IPS-20b (cell line): Measurements from ENCODE around the gene BCL7A.

Source experiments
- H3K27ac ChIP-seq: one replicate; pipeline ENCODE4 v1.5.1; 2013; ENCODE audit warnings: low read length
- H3K27me3 ChIP-seq: 2 replicates; pipeline ENCODE4 v1.6.1; 2013; ENCODE audit warnings: mild to moderate bottlenecking, low read length, inconsistent platforms; ENCODE audit not compliant: insufficient read depth
- H3K36me3 ChIP-seq: 2 replicates; pipeline ENCODE4 v1.6.1; 2013; ENCODE audit warnings: low read depth, mild to moderate bottlenecking, inconsistent platforms, low read length, moderate library complexity; ENCODE audit not compliant: insufficient read depth
- H3K4me1 ChIP-seq: 2 replicates; pipeline ENCODE4 v1.6.1; 2013; ENCODE audit warnings: mild to moderate bottlenecking, control low read depth, inconsistent platforms, low read length, moderate library complexity; ENCODE audit not compliant: insufficient read depth
- H3K4me3 ChIP-seq: 2 replicates; pipeline ENCODE4 v1.5.1; 2013; ENCODE audit warnings: mild to moderate bottlenecking, low read length, inconsistent platforms
- H3K9ac ChIP-seq: 2 replicates; pipeline ENCODE4 v1.6.1; 2013; ENCODE audit warnings: low read depth, mild to moderate bottlenecking, inconsistent platforms, low read length, moderate library complexity
- H3K9me3 ChIP-seq: 2 replicates; pipeline ENCODE4 v1.6.1; 2013; ENCODE audit warnings: mild to moderate bottlenecking, low read depth, low read length, inconsistent platforms; ENCODE audit not compliant: insufficient read depth

BCL7A gene

DNA sequence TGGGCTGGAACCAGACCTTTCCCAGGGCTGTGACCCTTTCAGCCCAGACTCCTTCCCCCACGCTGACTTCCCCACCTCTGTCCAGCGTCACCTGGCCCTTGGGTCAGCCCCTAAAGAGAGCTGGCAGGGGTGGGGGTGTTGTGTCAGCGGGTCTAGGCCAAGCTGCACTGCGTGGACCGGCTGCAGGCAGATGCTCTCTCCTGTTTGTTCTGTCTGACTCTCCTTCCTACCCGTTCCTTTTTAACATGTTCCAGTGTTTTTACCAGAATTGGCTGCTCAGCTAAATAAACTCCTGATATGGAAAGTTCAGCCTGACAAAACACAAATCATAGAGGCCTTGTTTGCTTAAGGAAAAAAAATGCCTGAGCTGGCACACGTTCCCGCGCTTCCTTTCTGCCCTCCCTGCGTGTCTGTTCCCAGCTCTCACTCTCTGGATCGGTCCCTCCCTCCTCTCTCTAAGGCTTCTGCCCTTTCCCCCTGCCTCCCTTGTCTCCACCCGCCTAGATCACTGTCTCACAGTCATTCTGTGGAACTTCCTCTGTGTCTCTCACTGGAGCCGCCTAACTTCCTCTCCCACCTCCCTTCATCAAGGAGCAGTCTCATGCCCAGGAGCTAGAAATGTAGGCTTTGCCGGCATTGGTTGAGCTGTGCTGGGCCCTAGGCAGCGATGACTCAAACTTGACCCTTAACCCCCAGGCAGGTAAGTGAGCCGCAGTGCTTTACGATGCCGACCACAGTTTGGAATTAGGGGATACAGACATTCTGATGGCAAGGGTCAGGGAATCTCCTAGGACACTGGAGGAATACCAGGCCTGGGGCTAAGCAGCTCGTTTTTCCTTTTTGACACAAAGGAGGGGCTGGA lies 41.4 kb downstream of the BCL7A start:
- Histone ChIP-seq H3K36me3 (peaks cover 22% of the 10 kb centered on the region), H3K27ac (peak overlapping the region; percentile 17), H3K4me3 (no peak overlapping the region), H3K9me3 (no peaks in the 10 kb centered on the region), H3K9ac (peak overlapping the region; percentile 43; the same call in 1 of the 2 replicates), H3K4me1 (peaks cover 13% of the 10 kb centered on the region), H3K27me3 (no peaks in the 10 kb centered on the region)

DNA sequence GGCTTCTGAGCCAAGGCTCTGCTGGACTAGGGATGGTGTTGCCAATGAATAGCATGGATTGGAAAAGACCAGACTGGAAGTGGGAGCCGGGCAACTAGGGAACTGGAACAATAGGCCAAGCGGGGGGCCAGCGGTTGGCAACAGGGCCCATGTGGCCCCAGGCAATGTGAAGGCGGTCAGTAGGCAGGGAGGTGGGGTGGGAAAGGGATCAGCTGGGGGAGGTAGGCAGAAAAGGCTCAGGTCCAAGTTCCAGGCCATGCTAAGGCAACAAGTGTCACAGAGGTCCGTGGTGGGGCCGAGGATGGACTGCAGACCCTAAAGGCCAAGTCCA lies 42.0 kb downstream of the BCL7A start:
- Histone ChIP-seq H3K4me1 (peaks cover 13% of the 10 kb centered on the region), H3K4me3 (no peak overlapping the region), H3K27me3 (no peaks in the 10 kb centered on the region), H3K27ac (no peak overlapping the region), H3K9me3 (no peaks in the 10 kb centered on the region), H3K9ac (peak overlapping the region; percentile 43; the same call in 1 of the 2 replicates), H3K36me3 (peaks cover 22% of the 10 kb centered on the region)

DNA sequence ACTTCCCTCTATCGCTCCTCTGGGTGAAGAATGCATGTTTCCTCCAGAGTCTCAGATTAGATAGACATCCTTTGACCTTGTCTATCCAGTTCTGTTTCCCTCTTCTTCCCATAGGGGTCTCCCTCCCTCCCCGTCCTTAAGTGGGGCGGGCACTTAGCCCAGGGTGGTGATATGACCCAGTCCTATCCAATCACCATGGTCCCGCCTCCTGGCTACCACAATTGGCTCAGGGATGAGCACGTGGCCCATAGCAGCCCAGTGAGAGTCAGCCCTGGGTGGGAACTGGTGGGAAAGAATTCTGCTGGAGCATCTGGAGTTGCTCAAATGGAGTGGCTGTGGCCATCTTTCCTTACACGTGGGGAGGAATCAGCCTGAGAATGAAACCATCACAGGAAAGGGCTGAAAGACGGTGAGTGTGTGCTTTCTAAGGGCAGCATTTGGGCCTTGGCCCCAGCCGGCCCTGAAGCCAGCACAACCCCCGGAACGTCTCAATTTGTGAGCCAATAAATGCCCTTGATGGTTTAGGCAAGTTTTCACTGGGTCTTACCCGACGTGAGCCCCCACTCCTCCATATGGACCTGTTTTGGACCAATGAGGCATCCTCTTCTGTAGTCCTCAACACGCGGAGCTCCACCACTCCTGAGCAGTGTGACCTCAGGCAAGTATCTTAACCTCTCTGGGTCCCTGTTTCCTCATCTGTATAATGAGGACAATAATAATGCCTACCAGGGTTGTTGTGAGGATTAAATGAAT lies 42.5 kb downstream of the BCL7A start:
- H3K36me3 ChIP-seq = peaks cover 18% of the 10 kb centered on the region
- H3K27me3 ChIP-seq = no peaks in the 10 kb centered on the region
- peak overlapping the region; percentile 50 for H3K4me3 ChIP-seq
- peak overlapping the region; percentile 25; the same call in 1 of the 2 replicates for H3K9ac ChIP-seq
- no peaks in the 10 kb centered on the region for H3K9me3 ChIP-seq
- peaks cover 13% of the 10 kb centered on the region for H3K4me1 ChIP-seq
- no peak overlapping the region for H3K27ac ChIP-seq

DNA sequence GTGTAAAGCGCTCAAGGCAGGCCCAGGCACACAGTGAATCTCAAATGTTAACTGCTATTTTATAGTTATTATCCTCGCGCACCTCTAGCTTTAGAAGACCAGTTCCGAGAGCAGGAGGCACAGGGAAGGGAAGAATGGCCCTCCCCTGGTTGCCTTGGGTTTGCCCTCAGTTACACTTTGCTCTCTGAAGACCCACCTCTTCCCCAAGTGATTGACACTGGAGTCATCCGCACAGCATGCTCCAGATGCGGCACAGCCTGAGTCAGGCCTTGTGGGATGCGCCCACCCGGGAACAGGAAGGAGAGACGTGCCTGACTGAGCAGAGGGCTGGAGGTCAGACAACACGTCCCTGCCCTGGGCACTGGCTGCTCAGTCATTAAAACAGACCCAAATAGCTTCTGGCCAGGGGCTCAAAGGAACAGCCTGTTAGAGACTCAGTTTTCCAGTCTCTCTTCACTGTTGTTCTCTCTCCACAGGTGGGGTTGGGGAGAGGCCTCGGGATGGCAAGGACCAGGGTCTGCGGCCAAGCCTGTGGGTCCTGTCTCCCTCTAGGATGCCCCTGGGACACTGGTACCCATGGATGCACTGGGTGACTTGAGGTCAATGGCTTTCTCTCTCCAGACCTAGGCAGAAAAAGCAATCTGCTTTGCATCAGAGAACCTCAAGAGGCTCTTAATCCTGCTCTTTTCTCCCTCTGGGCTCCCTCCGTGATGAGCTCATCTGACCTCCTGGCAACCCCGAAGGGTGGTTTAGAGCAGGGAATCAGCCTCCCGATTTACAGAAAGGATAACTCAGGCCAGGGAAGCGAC lies 43.3 kb downstream of the BCL7A start:
- peak overlapping the region; percentile 50 for H3K4me3 ChIP-seq
- H3K4me1 ChIP-seq = peaks cover 13% of the 10 kb centered on the region
- no peaks in the 10 kb centered on the region for H3K27me3 ChIP-seq
- H3K9me3 ChIP-seq = no peaks in the 10 kb centered on the region
- H3K9ac ChIP-seq = peak overlapping the region; percentile 25; the same call in 1 of the 2 replicates
- no peak overlapping the region for H3K27ac ChIP-seq
- peaks cover 13% of the 10 kb centered on the region; the same call in 1 of the 2 replicates for H3K36me3 ChIP-seq

DNA sequence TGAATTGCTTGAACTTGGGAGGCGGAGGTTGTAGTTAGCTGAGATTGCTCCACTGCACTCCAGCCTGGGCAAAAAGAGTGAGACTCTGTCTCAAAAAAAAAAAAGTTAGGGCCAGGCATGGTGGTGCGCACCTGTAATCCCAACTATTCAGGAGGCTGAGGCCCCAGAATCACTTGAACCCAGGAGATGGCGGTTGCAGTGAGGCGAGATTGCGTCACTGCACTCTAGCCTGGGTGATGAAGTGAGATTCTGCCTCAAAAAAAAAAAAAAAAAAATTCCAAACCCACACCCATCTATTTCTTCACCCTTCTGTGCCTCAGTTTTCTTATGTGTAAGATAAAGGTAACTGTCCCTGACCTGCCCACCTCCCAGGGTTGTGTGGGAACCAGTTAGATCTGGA lies 45.9 kb downstream of the BCL7A start:
- H3K4me3 ChIP-seq = no peak overlapping the region
- H3K27ac ChIP-seq = no peak overlapping the region
- H3K9ac ChIP-seq = no peak overlapping the region
- no peaks in the 10 kb centered on the region for H3K36me3 ChIP-seq
- H3K9me3 ChIP-seq = no peaks in the 10 kb centered on the region
- no peaks in the 10 kb centered on the region for H3K27me3 ChIP-seq
- peaks cover 13% of the 10 kb centered on the region for H3K4me1 ChIP-seq

DNA sequence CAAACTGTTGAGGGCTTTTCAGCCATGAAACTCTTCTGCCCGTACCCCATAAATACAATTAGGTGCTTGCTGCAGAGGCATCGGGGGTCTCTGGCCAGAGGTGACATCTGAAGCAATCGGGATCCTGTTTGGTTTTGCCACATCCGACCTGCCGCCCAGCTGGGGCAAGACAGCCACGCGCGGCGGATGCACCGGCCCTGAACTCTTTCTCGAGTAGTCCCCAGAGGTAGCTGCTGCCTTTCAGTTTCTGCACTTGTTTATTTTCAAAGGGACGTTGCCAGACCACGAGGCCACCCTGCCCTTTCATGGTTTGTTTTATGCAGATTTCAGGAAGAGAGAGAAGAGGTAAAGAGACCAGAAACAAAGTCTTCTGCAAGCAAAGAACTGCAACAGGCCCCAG lies 46.3 kb downstream of the BCL7A start:
- H3K4me3 ChIP-seq = no peak overlapping the region
- H3K27ac ChIP-seq = no peak overlapping the region
- H3K9me3 ChIP-seq = no peaks in the 10 kb centered on the region
- H3K27me3 ChIP-seq = no peaks in the 10 kb centered on the region
- H3K4me1 ChIP-seq = peaks cover 13% of the 10 kb centered on the region
- H3K36me3 ChIP-seq = no peaks in the 10 kb centered on the region
- H3K9ac ChIP-seq = no peak overlapping the region

DNA sequence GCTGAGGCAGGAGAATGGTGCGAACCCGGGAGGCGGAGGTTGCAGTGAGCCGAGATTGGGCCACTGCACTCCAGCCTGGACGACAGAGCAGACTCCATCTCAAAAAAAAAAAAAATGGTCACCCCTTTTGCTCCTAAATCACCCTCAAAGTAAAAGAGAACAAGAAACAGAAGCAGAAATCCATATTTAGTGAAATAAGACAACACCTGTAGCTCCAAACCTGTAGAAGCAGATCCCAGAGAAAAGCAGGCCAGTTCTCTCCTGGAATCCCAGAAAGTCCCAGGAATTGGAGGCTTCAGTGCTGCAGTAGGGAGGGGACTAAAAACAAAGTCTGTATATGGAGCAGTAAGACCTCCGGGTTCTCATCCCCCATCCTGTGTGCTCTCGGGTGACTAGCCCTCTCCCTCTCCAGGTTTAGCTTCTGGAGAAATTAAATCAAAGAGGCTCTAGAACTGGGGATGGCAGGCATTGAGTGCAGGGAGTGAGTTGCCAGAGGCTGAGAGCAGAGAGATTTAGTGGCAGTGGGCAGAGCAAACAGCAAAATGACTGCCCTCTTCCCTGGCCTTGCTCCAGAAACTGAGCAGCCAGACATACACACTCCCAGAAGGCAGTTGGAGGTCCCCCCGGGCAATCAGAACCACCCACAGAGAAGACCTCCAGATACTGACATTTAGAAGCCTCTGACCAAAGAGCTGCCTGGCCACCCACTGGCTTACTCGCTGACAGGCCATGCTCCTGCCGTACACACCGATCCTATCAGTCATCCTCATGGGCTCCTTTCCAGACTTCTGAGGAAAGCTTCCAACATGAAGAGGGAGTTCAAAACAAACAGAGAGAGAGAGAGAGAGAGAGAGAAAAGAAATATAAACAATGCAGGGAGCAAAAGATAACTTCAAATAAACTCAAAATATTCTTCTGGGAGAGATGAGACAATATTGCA lies 50.6 kb downstream of the BCL7A start:
- Histone ChIP-seq H3K9ac (no peak overlapping the region), H3K9me3 (no peaks in the 10 kb centered on the region), H3K36me3 (no peaks in the 10 kb centered on the region), H3K27me3 (peaks cover 9% of the 10 kb centered on the region), H3K4me3 (no peak overlapping the region), H3K4me1 (no peaks in the 10 kb centered on the region), H3K27ac (no peak overlapping the region)

DNA sequence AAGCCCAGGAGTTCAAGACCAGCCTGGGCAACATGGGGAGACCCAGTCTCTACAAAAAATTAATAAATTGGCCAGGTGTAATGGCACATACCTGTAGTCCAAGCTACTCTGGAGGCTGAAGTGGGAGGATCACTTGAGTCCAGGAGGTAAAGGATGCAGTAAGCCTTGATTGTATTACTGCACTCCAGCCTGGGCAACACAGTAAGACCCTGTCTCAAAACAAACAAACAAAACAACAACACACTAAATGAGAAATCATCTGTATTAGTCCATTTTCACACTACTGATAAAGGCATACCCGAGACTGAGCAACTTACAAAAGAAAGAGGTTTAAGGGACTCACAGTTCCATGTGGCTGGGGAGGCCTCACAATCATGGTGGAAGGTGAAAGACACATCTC lies 52.1 kb downstream of the BCL7A start:
- no peaks in the 10 kb centered on the region for H3K36me3 ChIP-seq
- no peaks in the 10 kb centered on the region for H3K9me3 ChIP-seq
- no peak overlapping the region for H3K27ac ChIP-seq

DNA sequence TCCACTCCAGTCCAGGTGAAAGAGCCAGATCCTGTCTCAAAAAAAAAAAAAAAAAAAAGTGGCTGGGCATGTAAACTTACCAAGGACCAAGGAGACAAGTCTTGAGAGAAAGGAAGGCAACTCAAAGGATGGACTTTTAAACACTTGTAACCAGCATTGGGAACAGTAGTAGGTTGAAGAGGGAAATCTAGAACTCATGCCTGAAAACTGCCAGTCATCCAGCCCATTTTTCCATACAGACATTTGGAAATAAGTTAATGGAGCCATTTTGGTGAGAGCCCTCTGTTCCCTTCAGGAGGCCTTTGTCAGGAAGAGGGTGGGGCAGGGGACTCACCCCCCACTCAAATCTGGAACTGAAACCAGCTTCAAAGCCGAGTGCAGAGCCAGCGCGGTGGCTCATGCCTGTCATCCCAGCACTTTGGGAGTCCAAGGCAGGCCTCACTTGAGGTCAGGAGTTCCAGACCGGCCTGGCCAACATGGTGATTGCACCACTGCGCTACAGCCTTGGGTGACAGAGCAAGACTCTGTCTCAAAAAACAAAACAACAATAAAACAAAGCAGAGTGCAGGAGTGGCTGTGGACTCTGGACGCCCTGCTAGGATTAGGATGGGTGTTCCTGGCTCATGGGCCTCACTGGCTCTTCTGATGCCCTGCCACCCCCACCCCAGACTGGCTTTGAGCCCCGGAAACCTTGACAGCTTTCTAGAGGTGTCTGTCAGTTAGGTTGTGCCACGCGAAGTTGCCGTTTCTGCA lies 55.2 kb downstream of the BCL7A start:
- Histone ChIP-seq H3K4me3 (no peak overlapping the region), H3K36me3 (no peaks in the 10 kb centered on the region), H3K9me3 (no peaks in the 10 kb centered on the region), H3K27me3 (peaks cover 43% of the 10 kb centered on the region), H3K4me1 (peaks cover 12% of the 10 kb centered on the region), H3K9ac (no peak overlapping the region), H3K27ac (no peak overlapping the region)

More for the DNA sequence above, 52.1 kb downstream of the BCL7A start:
- H3K4me3 ChIP-seq = no peak overlapping the region
- peaks cover 18% of the 10 kb centered on the region for H3K27me3 ChIP-seq
- no peaks in the 10 kb centered on the region for H3K4me1 ChIP-seq
- H3K9ac ChIP-seq = no peak overlapping the region
